SJCRH30 (cell line): ENCODE data around the gene SEC14L1. TPM values are rescaled to one million over a fixed set of nuclear protein-coding genes. Genes with fewer than 3 reads are reported as not detected.

Experiments used
- DNase-seq, 2 experiments: peaks; one replicate each; pipeline ENCODE4 v3.0.0-alpha.2; 2015 to 2020
- H3K27ac ChIP-seq: fragments of 250-450 bp; sonication (Bioruptor Pico); 2 replicates; pipeline ENCODE4 v1.5.1; 2020; ENCODE audit warnings: mild to moderate bottlenecking, moderate library complexity
- H3K27me3 ChIP-seq: fragments of 250-450 bp; sonication (Bioruptor Pico); 2 replicates; pipeline ENCODE4 v1.5.1; 2020; ENCODE audit warnings: mild to moderate bottlenecking, moderate library complexity
- H3K36me3 ChIP-seq: fragments of 250-450 bp; sonication (Bioruptor Pico); 2 replicates; pipeline ENCODE4 v1.5.1; 2020; ENCODE audit warnings: mild to moderate bottlenecking, moderate library complexity
- H3K4me1 ChIP-seq: fragments of 250-450 bp; sonication (Bioruptor Pico); 2 replicates; pipeline ENCODE4 v1.5.1; 2020; ENCODE audit warnings: mild to moderate bottlenecking, moderate library complexity
- H3K4me3 ChIP-seq: fragments of 250-450 bp; sonication (Bioruptor Pico); 2 replicates; pipeline ENCODE4 v1.5.1; 2020; ENCODE audit warnings: mild to moderate bottlenecking, moderate library complexity
- H3K9me3 ChIP-seq: fragments of 250-450 bp; sonication (Bioruptor Pico); replicated peaks from 2 replicates; pipeline ENCODE4 v1.5.1; 2020; ENCODE audit warnings: mild to moderate bottlenecking, moderate library complexity
- total RNA-seq: library from RNA; depleted of rRNA; stranded (reverse); fragments of >200 nt; shearing (Covaris generic); gene quantifications from 2 replicates; pipeline ENCODE4 v1.2.3, GENCODE V29; 2014

The SEC14L1 gene
- total RNA-seq, 1 experiment from 2014 or later: 50.0 TPM

DNA sequence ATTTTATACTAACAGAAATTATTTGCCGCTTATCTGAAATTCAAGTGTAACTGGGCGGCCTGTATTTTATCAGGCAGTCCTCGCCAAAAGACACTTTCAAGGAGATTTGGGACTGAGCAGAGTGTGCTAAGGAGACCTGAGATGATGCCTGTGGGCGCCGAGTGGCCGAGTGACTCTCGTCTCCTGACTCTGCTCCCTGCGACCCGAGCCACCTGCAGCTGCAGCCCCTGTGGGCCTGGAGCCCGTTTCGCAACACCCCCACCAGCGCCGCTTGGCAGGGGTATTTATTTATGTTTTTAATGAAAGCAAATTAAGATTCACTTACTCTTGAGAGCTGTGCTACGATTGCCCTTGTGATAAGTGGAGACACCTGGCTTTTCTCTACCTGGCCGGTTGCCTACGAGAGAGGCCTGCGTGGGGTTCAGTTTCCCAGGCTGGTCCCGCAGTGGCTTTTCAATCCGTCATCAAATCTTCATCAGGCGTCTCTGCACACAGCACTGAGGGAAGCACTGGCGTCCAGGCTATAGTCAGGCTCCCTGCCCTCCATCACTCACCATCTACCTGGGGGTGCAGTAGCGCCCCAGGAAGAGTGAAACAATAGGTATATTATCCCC is 124.0 kb downstream of the SEC14L1 start:
- Histone ChIP-seq H3K4me3 (no peak overlapping the region), H3K27ac (no peak overlapping the region), H3K36me3 (no peaks in the 10 kb centered on the region), H3K4me1 (no peaks in the 10 kb centered on the region), H3K9me3 (no peaks in the 10 kb centered on the region), H3K27me3 (0 out of 2 replicates have a peak, but pooled peaks cover 2% of the 10 kb centered on the region)
- no peak for DNase-seq

DNA sequence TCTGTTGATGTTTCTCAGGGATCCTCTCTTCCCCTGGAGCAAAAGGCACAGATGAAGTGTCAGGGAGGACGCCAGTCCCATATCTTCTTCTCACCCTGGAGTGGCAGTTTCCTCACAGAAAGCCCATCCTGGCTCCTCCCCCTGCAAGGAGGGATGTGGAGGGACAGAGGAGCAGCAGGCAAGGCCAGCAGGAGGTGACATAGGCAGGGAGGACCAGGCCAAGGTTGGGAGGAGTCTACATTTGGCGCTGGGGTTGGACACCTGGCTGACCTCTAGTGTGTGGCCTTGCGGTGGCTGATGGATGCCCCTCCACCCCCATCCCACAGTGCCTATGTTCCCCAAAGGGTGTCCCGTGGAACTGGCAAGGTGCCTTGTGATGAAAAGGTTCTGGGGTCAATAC is 125.4 kb downstream of the SEC14L1 start:
- no peak overlapping the region for H3K27ac ChIP-seq
- H3K9me3 ChIP-seq: no peaks in the 10 kb centered on the region
- H3K27me3 ChIP-seq: 0 out of 2 replicates have a peak, but pooled peaks cover 2% of the 10 kb centered on the region
- H3K4me1 ChIP-seq: no peaks in the 10 kb centered on the region
- H3K4me3 ChIP-seq: no peak overlapping the region
- no peaks in the 10 kb centered on the region for H3K36me3 ChIP-seq
- no peak for DNase-seq
